ENCODE data around the gene NRDC.
"Not testable (repeated sequence)": the region's sequence is repeated elsewhere in the genome, so short reads cannot be mapped to it uniquely, and the experiment has no call there.

The NRDC gene

GRCh38 chr1:51877434-51878307 lies 856 bp downstream of the NRDC start:
- peak; percentile 9 for DNase-seq

GRCh38 chr1:51875836-51876235 lies 2.7 kb downstream of the NRDC start:
- DNase-seq: no peak

- no peak for DNase-seq
Observed at GRCh38 chr1:51875291-51875772, 3.2 kb downstream of the NRDC start.

- DNase-seq: not testable (repeated sequence)
Observed at GRCh38 chr1:51873270-51873669, 5.3 kb downstream of the NRDC start.

- no peak for DNase-seq
Observed at GRCh38 chr1:51871351-51871975, 7.1 kb downstream of the NRDC start.

- DNase-seq: peak; percentile 13
Observed at GRCh38 chr1:51870603-51871350, 7.8 kb downstream of the NRDC start.

- DNase-seq: peak; percentile 9
Observed at GRCh38 chr1:51867479-51868232, 10.9 kb downstream of the NRDC start.

GRCh38 chr1:51863384-51863783 lies 15.1 kb downstream of the NRDC start:
- DNase-seq: peak; percentile 84

GRCh38 chr1:51861669-51862068 lies 16.9 kb downstream of the NRDC start:
- DNase-seq: no peak

GRCh38 chr1:51859735-51860134 lies 18.8 kb downstream of the NRDC start:
- no peak for DNase-seq

GRCh38 chr1:51859333-51859732 lies 19.2 kb downstream of the NRDC start:
- DNase-seq: no peak

GRCh38 chr1:51858892-51859291 lies 19.6 kb downstream of the NRDC start:
- DNase-seq: no peak

- no peak for DNase-seq
Observed at GRCh38 chr1:51856745-51857144, 21.8 kb downstream of the NRDC start.

GRCh38 chr1:51855624-51856023 lies 22.9 kb downstream of the NRDC start:
- no peak for DNase-seq

- DNase-seq: no peak
Observed at GRCh38 chr1:51853360-51853759, 25.2 kb downstream of the NRDC start.

- DNase-seq: peak; percentile 24
Observed at GRCh38 chr1:51851882-51852396, 26.6 kb downstream of the NRDC start.

- DNase-seq: peak; percentile 85
Observed at GRCh38 chr1:51850420-51851223, 27.9 kb downstream of the NRDC start.

- no peak for DNase-seq
Observed at GRCh38 chr1:51847294-51847920, 31.1 kb downstream of the NRDC start.

- DNase-seq: no peak
Observed at GRCh38 chr1:51843948-51844347, 34.6 kb downstream of the NRDC start.

- no peak for DNase-seq
Observed at GRCh38 chr1:51842261-51842660, 36.3 kb downstream of the NRDC start.
